GM12865 (cell line): Measurements from ENCODE around the gene WNT7B.

Source experiments
- DNase-seq: peaks from one replicate; pipeline ENCODE4 v3.0.0; 2010; ENCODE audit warnings: low read depth
- H3K4me3 ChIP-seq: 2 replicates; pipeline ENCODE4 v1.5.1; 2011; ENCODE audit warnings: mild to moderate bottlenecking, low read depth, low read length, control low read depth
- CTCF ChIP-seq: IDR thresholded peaks from 2 replicates; pipeline ENCODE4 v1.5.1; 2011; ENCODE audit warnings: low read length, control low read depth, low read depth, inconsistent platforms; ENCODE audit not compliant: insufficient read depth; ENCODE audit errors: missing control alignments

Gene WNT7B

DNA sequence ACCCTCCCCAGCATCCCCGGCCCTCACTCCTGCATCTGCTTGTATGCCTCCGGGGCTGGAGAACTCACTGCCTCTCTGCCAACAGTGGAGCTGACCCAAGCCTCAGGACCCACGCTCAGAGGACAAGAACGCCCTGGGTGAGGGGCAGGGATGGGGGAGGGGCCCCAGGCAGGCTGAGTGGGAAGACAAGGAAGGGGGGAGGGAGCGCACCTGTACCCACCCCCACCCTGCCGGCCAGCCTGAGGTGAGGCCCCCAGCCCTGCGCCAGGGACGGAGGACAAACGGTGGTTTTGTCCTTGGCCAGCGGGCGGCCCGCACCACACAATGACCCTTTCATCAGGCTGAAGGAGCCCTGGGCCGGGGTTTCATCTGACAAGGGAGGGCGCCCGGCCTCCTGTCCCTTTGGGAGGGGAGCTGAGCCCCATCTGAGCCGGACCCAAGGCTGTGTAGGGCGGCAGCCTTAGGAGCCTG, 10.0 kb downstream of the WNT7B start:
- no peak for TF ChIP-seq CTCF
- DNase-seq, result no peak
- no peak overlapping the region for H3K4me3 ChIP-seq

DNA sequence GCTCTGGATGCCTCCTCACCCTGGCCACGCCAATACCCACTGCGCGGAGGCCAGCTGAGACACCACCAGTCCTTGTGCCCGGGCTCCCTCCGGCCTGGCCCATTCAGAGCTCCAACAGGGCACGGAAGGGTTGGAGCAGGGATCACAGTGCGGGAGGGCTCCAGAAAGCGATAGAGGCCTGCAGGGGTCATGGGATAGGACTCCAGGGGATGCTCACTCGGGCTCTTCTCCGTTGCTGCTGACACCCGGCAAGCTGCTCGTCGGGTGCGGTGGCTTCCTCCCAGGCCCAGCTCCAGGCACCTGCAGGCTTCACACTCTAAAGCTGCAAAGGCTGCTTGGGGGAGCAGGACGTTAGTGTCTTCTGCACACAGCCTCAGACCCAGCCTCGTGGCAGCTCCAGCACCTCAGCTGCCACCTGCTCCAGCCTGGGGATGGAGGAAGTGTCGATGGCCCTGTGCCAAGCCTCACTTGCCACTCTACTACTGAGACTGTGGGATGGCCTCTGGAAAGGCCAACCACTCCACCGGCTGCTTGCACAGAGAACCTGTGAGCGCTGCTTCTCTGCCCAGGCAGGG, 10.6 kb downstream of the WNT7B start:
- no peak for TF ChIP-seq CTCF
- H3K4me3 ChIP-seq, result no peak overlapping the region
- DNase-seq, result no peak

- no peak overlapping the region for H3K4me3 ChIP-seq
- TF ChIP-seq CTCF, result no peak
- no peak for DNase-seq
These were observed 11.4 kb downstream of the WNT7B start for GRCh38 chr22:45965563-45965962.

- no peak for TF ChIP-seq CTCF
- no peak for DNase-seq
- no peak overlapping the region for H3K4me3 ChIP-seq
These were observed 11.9 kb downstream of the WNT7B start for GRCh38 chr22:45964926-45965527.

GRCh38 chr22:45964372-45964771, 12.6 kb downstream of the WNT7B start:
- DNase-seq, result no peak
- no peak for TF ChIP-seq CTCF
- H3K4me3 ChIP-seq, result no peak overlapping the region

DNA sequence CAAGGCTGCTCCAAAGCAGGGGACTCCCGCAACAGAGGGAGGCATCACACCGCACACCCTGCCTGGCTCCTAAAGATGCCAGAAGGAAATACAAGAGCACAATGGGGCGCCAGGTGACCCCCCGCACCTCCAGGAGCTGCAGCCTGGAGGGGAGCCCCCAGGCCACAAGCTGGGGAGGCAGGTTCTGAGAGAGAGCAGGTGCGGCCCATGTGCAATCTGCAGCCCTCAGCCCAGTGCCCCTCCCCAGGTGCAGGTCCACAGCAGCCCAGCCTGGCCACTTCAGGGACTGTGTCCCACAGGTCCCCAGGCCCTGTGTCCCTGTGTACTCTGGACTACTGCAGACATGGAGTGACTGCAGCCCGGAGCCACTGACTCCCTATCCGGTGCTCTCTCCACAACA, 13.1 kb downstream of the WNT7B start:
- DNase-seq, result no peak
- TF ChIP-seq CTCF, result no peak
- no peak overlapping the region for H3K4me3 ChIP-seq
